HepG2 (cell line): ENCODE data around the gene RABEP2. TPM values are rescaled to one million over a fixed set of nuclear protein-coding genes. Genes with fewer than 3 reads are reported as not detected.

Experiments used
- AKNA ChIP-seq: sonication (generic); formaldehyde crosslinking; IDR thresholded peaks from 2 replicates; pipeline ENCODE4 v1.4.0; 2020; ENCODE audit warnings: missing genetic modification reagents, borderline replicate concordance
- EZH2 ChIP-seq: conservative IDR thresholded peaks from 2 replicates; pipeline ENCODE4 v1.6.1; 2012; ENCODE audit warnings: mild to moderate bottlenecking, low read depth, low read length, moderate library complexity
- IRF2 ChIP-seq: IDR thresholded peaks from 2 replicates; pipeline ENCODE4 v1.6.1; 2018; ENCODE audit warnings: missing genetic modification reagents, missing compliant biosample characterization
- MEF2D ChIP-seq: sonication (generic); formaldehyde crosslinking; IDR thresholded peaks from 2 replicates; pipeline ENCODE4 v1.5.1; 2020; ENCODE audit warnings: mild to moderate bottlenecking, missing genetic modification reagents
- NPAS2 ChIP-seq: sonication (generic); formaldehyde crosslinking; IDR thresholded peaks from 2 replicates; pipeline ENCODE4 v1.8.0; 2022; ENCODE audit warnings: mild to moderate bottlenecking, missing genetic modification reagents, borderline replicate concordance
- NRL ChIP-seq: sonication (generic); formaldehyde crosslinking; IDR thresholded peaks from 2 replicates; pipeline ENCODE4 v1.5.0; 2020; ENCODE audit warnings: missing genetic modification reagents, mild to moderate bottlenecking, moderate library complexity, borderline replicate concordance
- PATZ1 ChIP-seq: sonication (generic); formaldehyde crosslinking; IDR thresholded peaks from 2 replicates; pipeline ENCODE4 v1.4.0; 2020; ENCODE audit warnings: missing genetic modification reagents
- PLSCR1 ChIP-seq: sonication (generic); formaldehyde crosslinking; IDR thresholded peaks from 2 replicates; pipeline ENCODE4 v1.5.0; 2020; ENCODE audit warnings: missing genetic modification reagents, mild to moderate bottlenecking, borderline replicate concordance
- RNF2 ChIP-seq: fragments of 450-650 bp; conservative IDR thresholded peaks from 2 replicates; pipeline ENCODE4 v1.6.1; 2016; ENCODE audit warnings: low read depth
- SNRNP70 ChIP-seq: fragments of 200-400 bp; formaldehyde crosslinking; IDR thresholded peaks from 2 replicates; pipeline ENCODE4 v1.6.1; 2017; ENCODE audit warnings: mild to moderate bottlenecking, low read depth, low read length, moderate library complexity
- TAF15 ChIP-seq: fragments of 200-400 bp; formaldehyde crosslinking; IDR thresholded peaks from one replicate; pipeline ENCODE4 v1.6.1; 2018; ENCODE audit warnings: mild to moderate bottlenecking, low read depth, low read length; ENCODE audit not compliant: poor library complexity, severe bottlenecking
- ZBTB25 ChIP-seq: IDR thresholded peaks from 2 replicates; pipeline ENCODE4 v1.6.1; 2018; ENCODE audit warnings: missing genetic modification reagents
- ZBTB42 ChIP-seq: sonication (generic); formaldehyde crosslinking; IDR thresholded peaks from 2 replicates; pipeline ENCODE4 v1.5.0; 2020; ENCODE audit warnings: mild to moderate bottlenecking, missing genetic modification reagents
- ZFAT ChIP-seq: sonication (generic); formaldehyde crosslinking; conservative IDR thresholded peaks from 2 replicates; pipeline ENCODE4 v1.8.1; 2023; ENCODE audit warnings: missing genetic modification reagents, inconsistent platforms
- ZNF253 ChIP-seq: sonication (generic); formaldehyde crosslinking; IDR thresholded peaks from 2 replicates; pipeline ENCODE4 v1.8.0; 2022; ENCODE audit warnings: mild to moderate bottlenecking, missing genetic modification reagents, borderline replicate concordance
- ZNF326 ChIP-seq: sonication (generic); formaldehyde crosslinking; IDR thresholded peaks from 2 replicates; pipeline ENCODE4 v1.4.0; 2020; ENCODE audit warnings: missing genetic modification reagents, borderline replicate concordance
- ZNF335 ChIP-seq: sonication (generic); formaldehyde crosslinking; IDR thresholded peaks from 2 replicates; pipeline ENCODE4 v1.4.0; 2020; ENCODE audit warnings: missing genetic modification reagents
- ZNF615 ChIP-seq: sonication (generic); formaldehyde crosslinking; IDR thresholded peaks from 2 replicates; pipeline ENCODE4 v1.5.0; 2020; ENCODE audit warnings: mild to moderate bottlenecking, missing genetic modification reagents, borderline replicate concordance
- polyA plus RNA-seq, 8 experiments: library from polyadenylated mRNA; depleted of rRNA in 3 of 8; stranded (reverse) in 7 of 8; unstranded in 1 of 8; fragments of >200 nt; fragmentation: Illumina TruSeq in 4 of 8; extraction: Trizol in 4 of 8; gene quantifications; 2 replicates each; pipeline versions ENCODE4 v1.2.1 to v1.2.3, GENCODE V29; 2011 to 2016; ENCODE audit warnings: low read depth in 4 of 8, missing spikeins in 1 of 8, mixed read lengths in 1 of 8; ENCODE audit not compliant: insufficient read depth in 1 of 8
- total RNA-seq, 5 experiments: library from RNA; depleted of rRNA; stranded (reverse); fragments of >200 nt; fragmentation: Illumina TruSeq; extraction: Trizol; gene quantifications; 2 replicates each; pipeline ENCODE4 v1.2.3, GENCODE V29; 2016; ENCODE audit warnings: low read depth in 1 of 5

The RABEP2 gene
- total and polyA plus RNA-seq, 2 of the 13 experiments (the other 11 are each of a cell fraction or from before 2014, with no cell fraction given) = 10.8 to 18.4 TPM

GRCh38 chr16:28950648-28951409 lies 25.8 kb upstream of the RABEP2 start, which contains the start of gene NFATC2IP (continued):
- TF ChIP-seq TAF15 = no peak
- no peak; the same call in 1 of the 2 replicates for TF ChIP-seq ZBTB25 (CRISPR knock-in tag)
- no peak for TF ChIP-seq PLSCR1 (CRISPR knock-in tag)
- no peak; the same call in 1 of the 2 replicates for TF ChIP-seq NRL
- TF ChIP-seq MEF2D = no peak
- TF ChIP-seq ZBTB42 (CRISPR knock-in tag) = no peak
- no peak; the same call in 1 of the 2 replicates for TF ChIP-seq ZNF335 (CRISPR knock-in tag)
- TF ChIP-seq ZNF326 (CRISPR knock-in tag) = no peak
- TF ChIP-seq NPAS2 (CRISPR knock-in tag) = no peak
- no peak for TF ChIP-seq RNF2
- peak; percentile 28; the same call in 1 of the 2 replicates for TF ChIP-seq ZNF253
- TF ChIP-seq IRF2 = peak; percentile 98
- no peak for TF ChIP-seq EZH2
- TF ChIP-seq ZNF615 (CRISPR knock-in tag) = no peak
- no peak for TF ChIP-seq AKNA (CRISPR knock-in tag)
- peak; percentile 71 for TF ChIP-seq PATZ1 (CRISPR knock-in tag)
- TF ChIP-seq SNRNP70 = no peak
- no peak for TF ChIP-seq ZFAT
